Measurements from ENCODE around the gene RNF213.

GRCh38 chr17:80225230-80225629, 35.4 kb upstream of the RNF213 start:
- TF ChIP-seq CTCF (IDR thresholded peaks at IDR 0.05) (no peak), EP300 (IDR thresholded peaks at IDR 0.05) (no peak), POLR2A (IDR thresholded peaks at IDR 0.05) (no peak)
